ENCODE data around the gene RAB9A.

- TF ChIP-seq EZH2 (IDR thresholded peaks at IDR 0.05; ENCODE audit: low read depth, low read length, severe bottlenecking): no peak
- TF ChIP-seq USF2 (IDR thresholded peaks at IDR 0.05; ENCODE audit: low read length): no peak
- TF ChIP-seq HDAC2 (IDR thresholded peaks at IDR 0.05; ENCODE audit: borderline replicate concordance in 1 of 2, low read depth in 2 of 2, low read length in 2 of 2): no peak
- TF ChIP-seq RAD21 (IDR thresholded peaks at IDR 0.05 in 1 of 2, conservative IDR thresholded peaks at IDR 0.05 in 1 of 2; ENCODE audit: low read depth in 2 of 2, low read length in 2 of 2): no peak
- no peak for TF ChIP-seq RXRA (IDR thresholded peaks at IDR 0.05; ENCODE audit: insufficient read depth, low read depth, low read length)
Observed at GRCh38 chrX:13684361-13684760, 4.6 kb upstream of the RAB9A start.

All from H1 (cell line).